AG09319 (cell line): ENCODE results near the gene SESN2.

Experiments
- DNase-seq: peaks from one replicate; pipeline ENCODE4 v3.0.0-alpha.2; 2010; ENCODE audit warnings: low read depth; ENCODE audit errors: extremely low read depth
- CTCF ChIP-seq: IDR thresholded peaks from 2 replicates; pipeline ENCODE4 v1.5.1; 2011; ENCODE audit warnings: low read depth, mild to moderate bottlenecking, inconsistent platforms, low read length, moderate library complexity

Gene SESN2

DNA sequence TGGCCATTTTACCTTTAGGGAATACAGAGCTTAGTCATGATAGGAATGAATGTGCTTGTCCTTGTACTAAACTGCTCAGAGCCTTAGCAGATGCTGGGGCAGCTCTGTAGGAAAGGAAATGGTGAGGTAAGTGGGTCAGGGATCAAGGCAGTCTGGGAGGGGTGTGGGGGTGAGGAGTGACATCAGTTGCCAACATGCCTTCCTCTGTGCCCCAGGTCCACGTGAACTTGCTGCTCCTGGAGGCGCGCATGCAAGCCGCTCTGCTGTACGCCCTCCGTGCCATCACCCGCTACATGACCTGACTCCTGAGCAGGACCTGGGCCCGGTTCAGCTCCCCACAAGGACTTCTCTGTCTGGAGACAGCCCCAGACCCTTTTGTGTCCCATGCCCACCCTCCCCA lies 21.2 kb downstream of the SESN2 start:
- TF ChIP-seq CTCF, result no peak

DNA sequence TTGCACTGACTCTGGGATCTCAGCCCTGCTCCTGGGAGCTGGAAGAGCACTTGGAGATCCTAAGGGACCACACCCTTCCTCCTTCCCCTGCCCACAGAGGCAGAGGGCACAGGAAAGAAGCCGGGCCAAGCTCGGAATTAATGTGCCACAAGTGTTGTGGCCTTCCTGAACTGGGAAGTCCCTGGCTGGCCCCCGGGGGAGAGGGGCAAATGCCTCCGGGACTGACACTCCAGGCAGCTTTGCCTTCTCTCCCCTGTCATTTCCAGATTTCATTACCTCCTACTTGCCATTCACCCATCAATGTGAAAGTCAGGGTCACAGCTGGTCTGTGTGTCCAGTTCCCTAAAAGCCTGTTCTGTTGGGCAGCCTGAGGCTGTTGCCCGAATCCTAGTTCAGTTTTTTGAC lies 21.7 kb downstream of the SESN2 start:
- TF ChIP-seq CTCF, result no peak
- no peak for DNase-seq

More for the DNA sequence above, 21.2 kb downstream of the SESN2 start:
- DNase-seq, result no peak

DNA sequence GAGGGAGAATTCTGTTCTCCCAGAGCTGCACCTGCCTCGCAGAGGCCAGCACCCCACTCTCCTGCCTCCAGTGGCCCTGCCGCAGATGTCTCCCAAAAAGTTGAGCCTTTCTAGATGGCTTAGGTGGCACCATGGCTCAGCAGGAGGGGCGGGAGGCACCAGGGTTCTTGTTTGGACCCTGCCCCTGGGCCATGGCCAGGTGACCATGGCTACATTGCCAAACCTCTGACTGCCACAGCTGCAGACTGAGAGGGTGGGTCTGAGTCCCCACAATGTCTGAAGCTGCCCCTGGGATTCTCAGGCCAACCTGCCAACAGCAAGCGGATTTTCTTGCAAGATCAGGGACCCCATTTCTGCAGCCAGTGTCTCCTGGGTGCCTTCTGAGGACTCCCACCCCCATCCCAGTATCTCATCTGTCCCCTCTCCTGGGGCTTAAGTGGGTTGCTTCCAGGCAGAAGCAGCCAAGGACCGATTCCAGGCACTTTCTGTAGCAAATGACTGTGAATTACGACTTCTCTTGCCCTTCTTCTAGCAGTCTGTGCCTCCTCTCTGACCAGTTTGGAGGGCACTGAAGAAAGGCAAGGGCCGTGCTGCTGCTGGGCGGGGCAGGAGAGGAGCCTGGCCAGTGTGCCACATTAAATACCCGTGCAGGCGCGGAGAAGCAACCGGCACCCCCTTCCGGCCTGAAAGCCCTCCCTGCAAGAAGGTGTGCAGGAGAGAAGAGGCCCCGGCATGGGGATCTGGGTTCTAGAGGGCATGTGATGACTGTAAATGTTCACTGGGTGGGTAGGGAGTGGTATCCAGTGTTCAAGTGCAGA lies 22.5 kb downstream of the SESN2 start:
- no peak for TF ChIP-seq CTCF
- DNase-seq, result no peak

DNA sequence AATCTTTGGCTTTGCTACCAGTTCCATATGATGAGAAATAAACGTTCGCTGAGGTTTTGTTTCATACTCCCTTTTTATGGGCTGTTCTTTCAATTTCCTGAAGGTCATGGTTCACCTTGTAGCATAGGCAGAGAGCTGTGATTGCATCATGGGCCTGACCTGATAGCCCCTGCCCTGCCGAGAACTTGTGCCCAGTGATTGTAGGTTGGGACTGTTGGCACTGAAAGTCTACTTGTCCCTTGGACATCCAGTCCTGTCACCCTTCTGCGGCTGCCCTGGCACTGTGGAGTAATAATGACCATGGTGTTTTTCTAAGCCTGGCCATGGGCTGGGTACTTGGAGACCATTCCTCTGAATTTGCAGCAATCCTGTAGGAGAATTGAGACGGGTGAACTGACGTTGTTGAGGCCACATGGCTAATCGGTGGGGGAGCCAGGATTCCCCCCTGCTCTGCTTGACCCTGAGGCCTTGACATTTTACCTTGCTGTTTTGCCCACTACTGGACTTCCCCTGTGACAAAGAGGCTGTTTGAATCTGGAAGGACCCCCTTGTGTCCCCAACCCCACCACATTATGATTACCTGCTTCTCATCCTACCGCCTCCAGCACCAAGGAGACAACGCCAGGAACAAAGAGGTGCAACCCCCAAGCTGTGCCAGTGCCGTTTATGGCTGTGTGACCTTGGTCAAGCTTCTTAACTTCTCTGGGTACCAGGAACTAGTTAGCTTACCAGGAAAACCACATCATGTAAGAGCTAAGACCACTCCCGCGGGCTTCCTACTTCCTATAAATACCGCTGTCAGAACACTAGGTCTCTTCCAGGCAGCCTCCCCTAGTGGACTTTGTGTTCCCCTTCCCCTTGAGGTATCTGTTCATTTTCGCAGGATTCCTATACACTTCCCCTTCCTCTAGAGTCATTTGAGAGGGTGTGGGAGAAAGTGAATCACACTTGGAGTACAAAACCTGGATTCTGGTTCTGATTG lies 23.4 kb downstream of the SESN2 start:
- no peak for DNase-seq
- TF ChIP-seq CTCF, result no peak

GRCh38 chr1:28286111-28286510 lies 26.8 kb downstream of the SESN2 start:
- TF ChIP-seq CTCF, result no peak
- DNase-seq, result no peak

- TF ChIP-seq CTCF, result no peak
- DNase-seq, result no peak
These were observed 29.2 kb downstream of the SESN2 start for GRCh38 chr1:28288487-28288886.

- DNase-seq, result no peak
- TF ChIP-seq CTCF, result no peak
These were observed 31.5 kb downstream of the SESN2 start for GRCh38 chr1:28290851-28291250.
